Measurements from ENCODE around the gene ZNF879. TPM values are rescaled to one million over a fixed set of nuclear protein-coding genes. Genes with fewer than 3 reads are reported as not detected.

Gene ZNF879
- total and polyA plus RNA-seq, 11 donors, result 2.3 to 4.5 (median 3.2) TPM

- Histone ChIP-seq H3K27ac (peak within 1 kb of the TSS in 11 of 12 donors; percentile 45 to 86 (median 82)), H3K36me3 (peaks cover 0 to 29% (median 11%) of the 10 kb centered on the region in 9 donors), H3K4me1 (peaks cover 0 to 19% (median 9%) of the 10 kb centered on the region in 12 donors), H3K9me3 (peaks cover 0 to 16% (median 2%) of the 10 kb centered on the region in 12 donors), H3K4me3 (peak within 1 kb of the TSS; percentile 51 to 95 (median 78)), H3K27me3 (no peaks in the 10 kb centered on the region)
- TF ChIP-seq CTCF (IDR thresholded peaks at IDR 0.05) (peak in 1 of 12 donors; percentile 18), POLR2A (IDR thresholded peaks at IDR 0.05) (peak in 1 of 2 donors; percentile 87)
- ATAC-seq, result peak; percentile 99
- DNase-seq, result peak; percentile 92 to 96 (median 94)
- intact Hi-C loops (cut with DNase I), result loop anchor here in 8 of 10 donors (1.0 to 10.0 kb wide), 11 partner anchors 37 to 330 kb away; partner anchors contain the start of genes ZNF354A (in 7 of the 8), ZNF354B (in 6 of the 8), ZNF454 (in 2 of the 8) and ZNF879 (in 2 of the 8)
- WGBS, 4 donors, result 0 to 2% (median 2%) methylated on average over 3 to 81 of the region's 81 CpGs
Observed at GRCh38 chr5:179060116-179061008, 36.8 kb downstream of the ZNF879 start, which contains the start of gene ZNF354C. TSS of gene ZNF354C (plus strand) at chr5:179060373. CDS start at chr5:179062069, 1,696 bp downstream.

GRCh38 chr5:179061025-179061424 lies 37.4 kb downstream of the ZNF879 start:
- Histone ChIP-seq H3K4me1 (peaks cover 0 to 19% (median 9%) of the 10 kb centered on the region in 12 donors), H3K4me3 (peak overlapping the region; percentile 51 to 95 (median 78)), H3K27ac (peak overlapping the region in 7 of 12 donors; percentile 73 to 86 (median 83)), H3K36me3 (peaks cover 0 to 36% (median 17%) of the 10 kb centered on the region in 9 donors), H3K9me3 (peaks cover 0 to 23% (median 6%) of the 10 kb centered on the region in 12 donors), H3K27me3 (no peaks in the 10 kb centered on the region)
- WGBS, 4 donors, result 69 to 82% (median 78%) methylated on average over 16 to 19 of the region's 19 CpGs
- no peak for DNase-seq
- TF ChIP-seq CTCF (IDR thresholded peaks at IDR 0.05), result no peak
- TF ChIP-seq POLR2A (IDR thresholded peaks at IDR 0.05), result no peak
- ATAC-seq, result no peak
- intact Hi-C loops (cut with DNase I), result loop anchor here in 7 of 10 donors (2.0 to 10.0 kb wide), 8 partner anchors 39 to 330 kb away; partner anchors contain the start of genes ZNF354A (in 5 of the 7), ZNF354B (in 5 of the 7), ZNF454 (in 2 of the 7) and ZNF879 (in 1 of the 7)

- no peak for DNase-seq
- Histone ChIP-seq H3K4me1 (peaks cover 0 to 18% (median 8%) of the 10 kb centered on the region in 12 donors), H3K27ac (no peak overlapping the region), H3K9me3 (peaks cover 0 to 68% (median 38%) of the 10 kb centered on the region in 12 donors), H3K4me3 (no peak overlapping the region), H3K36me3 (peaks cover 5 to 81% (median 32%) of the 10 kb centered on the region in 9 donors), H3K27me3 (no peaks in the 10 kb centered on the region)
- WGBS, 4 donors, result 95 to 98% (median 97%) methylated on average over 6 of the region's 6 CpGs
- intact Hi-C loops (cut with DNase I), result loop anchor here in 2 of 10 donors (10.0 kb wide), 2 partner anchors 121 to 211 kb away; partner anchors contain the start of genes ZNF354B (in 2 of the 2) and ZNF454 (in 1 of the 2)
- ATAC-seq, result no peak
- no peak for TF ChIP-seq CTCF (IDR thresholded peaks at IDR 0.05)
- TF ChIP-seq POLR2A (IDR thresholded peaks at IDR 0.05), result no peak
Observed at GRCh38 chr5:179065703-179066102, 42.1 kb downstream of the ZNF879 start.
